HG02970 (cell line): Measurements from ENCODE around the gene PDGFD.
"Not testable (repeated sequence)": the region's sequence is repeated elsewhere in the genome, so short reads cannot be mapped to it uniquely, and the experiment has no call there.

ENCODE experiments used
- ATAC-seq: cut with Tn5 transposase; IDR thresholded peaks from one replicate; pipeline ENCODE4 v1.9.1; 2021; ENCODE audit warnings: mild to moderate bottlenecking, moderate library complexity, moderate number of reproducible peaks; ENCODE audit not compliant: unreplicated experiment, low FRiP score

Gene PDGFD

GRCh38 chr11:104060004-104060794 is 103.7 kb downstream of the PDGFD start:
- ATAC-seq = no peak

GRCh38 chr11:104058680-104059079 is 105.3 kb downstream of the PDGFD start:
- ATAC-seq = no peak

- no peak for ATAC-seq
Measured at GRCh38 chr11:104057908-104058307, 106.0 kb downstream of the PDGFD start.

DNA sequence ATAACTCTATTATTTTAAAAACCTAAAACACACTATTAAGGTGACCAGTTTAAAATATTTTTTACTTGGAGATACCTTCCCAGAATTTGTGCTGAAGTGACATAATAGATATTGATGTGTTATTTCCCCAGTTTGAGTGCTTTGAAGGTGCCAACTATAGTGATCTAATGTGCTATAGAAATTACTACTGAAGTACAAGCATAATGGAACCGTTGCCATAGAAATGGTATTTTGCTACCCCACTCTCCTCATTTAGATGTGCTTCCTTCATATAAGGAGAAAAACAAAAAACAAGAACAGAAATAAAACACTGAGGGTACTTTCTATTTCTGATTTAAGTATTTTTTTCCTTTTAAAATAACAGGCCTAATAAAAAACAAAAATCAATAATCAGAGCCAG is 108.4 kb downstream of the PDGFD start:
- ATAC-seq = no peak

DNA sequence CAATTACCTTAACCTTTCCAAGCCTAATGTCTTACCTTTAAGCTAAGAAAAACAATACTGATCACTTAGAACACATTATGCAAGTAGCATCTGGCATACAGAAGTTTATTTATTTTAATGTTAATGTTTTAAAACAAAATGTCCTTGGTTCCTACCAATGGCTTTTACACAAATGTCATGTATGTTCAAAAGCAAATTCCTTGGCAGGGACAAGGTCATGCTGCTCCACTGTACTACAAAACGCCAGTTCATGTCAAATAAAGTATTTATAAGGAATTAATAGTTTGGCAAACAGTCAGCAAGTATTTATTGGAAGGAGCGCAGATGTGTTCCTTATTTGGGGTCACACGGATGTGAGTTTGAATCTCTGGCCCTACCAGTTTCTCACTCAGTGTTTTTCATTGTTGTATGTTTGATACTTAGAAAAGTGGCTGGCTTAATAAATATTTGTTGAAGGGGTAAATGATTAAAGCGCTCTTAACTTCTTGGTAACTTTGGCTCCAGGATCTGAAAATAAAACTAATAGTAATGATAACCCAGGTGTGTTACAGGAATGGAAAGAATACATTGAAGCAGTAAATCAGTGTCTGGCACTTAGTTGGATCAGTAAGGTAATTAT is 108.9 kb downstream of the PDGFD start:
- no peak for ATAC-seq

GRCh38 chr11:104053743-104054478 is 110.0 kb downstream of the PDGFD start:
- ATAC-seq = no peak

GRCh38 chr11:104051778-104052177 is 112.2 kb downstream of the PDGFD start:
- ATAC-seq = no peak

DNA sequence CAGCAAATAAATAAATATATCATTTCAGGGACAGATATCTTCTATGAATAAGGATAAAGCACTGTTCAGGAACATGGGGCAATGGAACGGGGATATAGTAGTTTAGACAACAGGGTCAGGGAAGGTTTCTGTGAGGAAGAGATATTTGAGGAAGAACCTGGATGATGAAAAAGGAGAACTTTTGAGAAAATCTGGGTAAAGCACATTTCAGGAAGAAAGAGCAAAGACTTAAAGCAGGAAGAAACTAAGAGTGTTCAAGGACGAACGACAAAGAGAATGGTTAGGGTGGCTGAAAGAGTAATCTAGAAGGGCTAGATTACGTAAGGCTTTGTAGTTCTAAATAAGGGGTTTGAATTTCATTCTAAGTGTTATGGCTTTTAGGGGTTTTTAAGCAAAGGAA is 114.8 kb downstream of the PDGFD start:
- ATAC-seq = no peak

- ATAC-seq = not testable (repeated sequence)
Measured at GRCh38 chr11:104046858-104047257, 117.1 kb downstream of the PDGFD start.

DNA sequence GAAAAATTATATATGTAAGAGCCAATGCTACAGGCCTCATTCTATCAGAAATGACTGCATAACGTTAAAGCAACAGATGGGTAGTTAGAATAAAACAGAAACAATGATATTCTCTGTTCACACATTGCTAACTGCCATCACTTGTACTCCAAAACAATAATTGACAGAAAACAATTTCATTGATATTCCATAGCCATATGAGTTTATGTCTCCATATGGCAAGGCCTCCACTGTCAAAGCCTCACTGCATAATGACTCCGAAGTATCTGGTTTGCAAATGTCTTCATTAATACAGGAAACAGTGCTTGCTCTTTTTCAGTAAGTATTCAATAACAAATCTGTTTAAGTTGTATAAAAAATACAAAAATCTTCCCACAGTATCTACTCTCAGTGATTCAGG is 117.6 kb downstream of the PDGFD start:
- no peak for ATAC-seq

GRCh38 chr11:104043678-104044239 is 120.2 kb downstream of the PDGFD start:
- ATAC-seq = no peak

DNA sequence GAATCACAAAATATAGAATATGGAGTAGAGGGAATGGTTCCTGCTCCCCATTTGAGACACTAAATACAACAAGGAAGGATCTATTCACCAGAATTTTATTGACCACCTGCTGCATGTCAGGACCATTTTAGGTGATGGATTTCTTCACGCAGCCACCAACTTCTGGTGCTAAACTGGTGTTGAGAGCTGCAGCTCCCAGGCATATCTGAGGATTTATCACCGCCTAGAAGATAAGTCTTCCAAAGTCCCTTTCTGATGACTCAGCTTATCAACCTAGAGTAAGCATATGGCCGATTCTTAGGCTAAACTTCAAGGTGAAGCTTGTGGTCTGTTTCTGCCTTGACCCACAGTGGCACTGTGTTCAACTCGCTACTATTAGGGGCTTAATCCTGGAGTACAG is 120.8 kb downstream of the PDGFD start:
- no peak for ATAC-seq

DNA sequence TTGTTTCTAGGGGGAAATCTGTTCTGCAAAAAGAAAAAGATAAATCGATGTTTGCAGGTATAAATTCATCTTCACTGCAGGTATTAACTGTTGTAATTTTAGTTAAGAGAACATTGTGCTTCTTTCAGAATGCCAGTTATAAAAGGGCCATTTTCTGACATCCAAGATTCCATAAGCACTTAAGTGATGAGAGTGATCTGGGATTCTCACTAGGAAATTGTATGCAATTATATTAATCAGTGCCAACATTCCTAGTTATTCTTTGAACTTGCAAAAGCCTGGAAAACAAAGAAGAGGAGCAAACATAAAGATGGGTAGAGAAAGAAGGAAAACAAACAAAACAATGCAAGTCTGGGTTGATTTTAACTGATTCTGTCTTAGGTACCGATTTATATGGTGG is 122.2 kb downstream of the PDGFD start:
- no peak for ATAC-seq

- ATAC-seq = no peak
Measured at GRCh38 chr11:104036995-104037394, 127.0 kb downstream of the PDGFD start.

DNA sequence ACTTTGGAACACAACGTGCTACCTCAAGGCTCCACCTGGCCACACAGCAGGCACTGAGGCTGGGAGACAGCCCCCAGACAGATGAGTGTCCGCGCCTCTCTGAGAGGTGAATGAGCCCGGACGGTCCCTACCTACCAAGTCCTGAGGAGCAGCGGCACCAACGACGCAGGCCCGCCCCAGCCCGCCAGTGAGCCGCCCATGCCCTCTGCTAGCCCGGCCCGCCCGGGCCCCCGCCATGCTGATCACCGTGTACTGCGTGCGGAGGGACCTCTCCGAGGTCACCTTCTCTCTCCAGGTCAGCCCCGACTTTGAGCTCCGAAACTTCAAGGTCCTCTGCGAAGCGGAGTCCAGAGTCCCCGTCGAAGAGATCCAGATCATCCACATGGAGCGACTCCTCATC is 127.4 kb downstream of the PDGFD start, which contains the start of gene DDI1:
DDI1 (plus strand) TSS at position 53 of the 400 bp plus-strand sequence; CDS start at position 236, 183 bp downstream.
- ATAC-seq = no peak

GRCh38 chr11:104033561-104033960 is 130.4 kb downstream of the PDGFD start:
- ATAC-seq = no peak

GRCh38 chr11:104033134-104033533 is 130.8 kb downstream of the PDGFD start:
- no peak for ATAC-seq

DNA sequence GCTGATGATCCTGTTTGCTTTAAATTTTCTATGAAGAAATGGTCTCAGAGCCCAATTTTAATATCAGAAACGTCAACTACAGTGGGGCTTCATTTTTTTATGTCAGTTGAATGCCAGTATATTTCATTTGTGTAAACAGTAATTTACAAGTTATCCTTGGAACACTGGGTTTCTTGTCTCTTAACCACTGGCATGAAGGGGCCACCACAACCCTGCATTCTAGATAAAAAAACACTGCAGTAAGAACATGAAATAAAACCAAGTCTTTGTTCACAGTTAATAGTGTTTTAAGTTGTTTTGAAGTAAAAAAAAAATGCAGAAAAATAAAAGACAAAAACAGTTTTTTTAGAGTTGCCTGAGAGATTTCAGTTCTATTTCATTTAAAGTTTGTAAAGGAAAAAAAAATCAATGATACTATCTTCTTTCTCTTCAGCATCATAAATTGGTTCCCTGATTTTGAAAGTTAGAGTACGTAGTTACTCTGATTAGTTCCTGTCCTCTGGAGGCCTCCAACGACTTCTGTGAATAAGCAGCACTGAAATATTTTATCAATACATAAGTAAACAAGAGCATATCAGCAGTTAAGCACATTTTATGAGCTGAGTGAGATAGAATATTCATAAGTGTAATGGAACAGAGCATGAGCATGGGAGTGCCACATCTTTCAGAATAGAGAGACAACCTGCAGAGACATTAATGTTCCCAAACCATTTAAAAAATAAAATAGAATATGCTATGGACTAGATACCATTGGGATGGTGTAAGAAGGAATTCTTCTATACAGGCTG is 135.3 kb downstream of the PDGFD start:
- no peak for ATAC-seq

DNA sequence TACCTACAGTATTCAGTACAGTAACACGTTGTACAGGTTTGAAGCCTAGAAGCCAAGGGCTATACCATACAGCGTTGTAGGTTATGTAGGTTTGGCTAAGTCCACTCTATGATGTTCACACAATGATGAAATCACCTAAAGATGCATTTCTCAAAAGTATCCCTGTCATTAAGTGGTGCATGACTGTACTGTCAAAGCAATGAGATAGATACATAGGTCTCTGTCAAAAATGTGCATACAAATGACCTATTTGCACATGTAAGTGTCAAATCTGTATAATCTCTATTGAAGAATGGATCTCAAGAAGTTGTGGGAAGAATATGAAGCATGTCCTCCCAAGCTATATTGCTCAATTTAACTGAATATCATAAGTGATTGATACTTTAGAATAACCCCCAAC is 139.4 kb downstream of the PDGFD start:
- no peak for ATAC-seq
